SW480 (cell line): ENCODE data around the gene PI16.

Experiments used
- DNase-seq: peaks from one replicate; pipeline ENCODE4 v3.0.0-alpha.2; 2016; ENCODE audit warnings: low spot score

Gene PI16, protein sequence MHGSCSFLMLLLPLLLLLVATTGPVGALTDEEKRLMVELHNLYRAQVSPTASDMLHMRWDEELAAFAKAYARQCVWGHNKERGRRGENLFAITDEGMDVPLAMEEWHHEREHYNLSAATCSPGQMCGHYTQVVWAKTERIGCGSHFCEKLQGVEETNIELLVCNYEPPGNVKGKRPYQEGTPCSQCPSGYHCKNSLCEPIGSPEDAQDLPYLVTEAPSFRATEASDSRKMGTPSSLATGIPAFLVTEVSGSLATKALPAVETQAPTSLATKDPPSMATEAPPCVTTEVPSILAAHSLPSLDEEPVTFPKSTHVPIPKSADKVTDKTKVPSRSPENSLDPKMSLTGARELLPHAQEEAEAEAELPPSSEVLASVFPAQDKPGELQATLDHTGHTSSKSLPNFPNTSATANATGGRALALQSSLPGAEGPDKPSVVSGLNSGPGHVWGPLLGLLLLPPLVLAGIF

DNA sequence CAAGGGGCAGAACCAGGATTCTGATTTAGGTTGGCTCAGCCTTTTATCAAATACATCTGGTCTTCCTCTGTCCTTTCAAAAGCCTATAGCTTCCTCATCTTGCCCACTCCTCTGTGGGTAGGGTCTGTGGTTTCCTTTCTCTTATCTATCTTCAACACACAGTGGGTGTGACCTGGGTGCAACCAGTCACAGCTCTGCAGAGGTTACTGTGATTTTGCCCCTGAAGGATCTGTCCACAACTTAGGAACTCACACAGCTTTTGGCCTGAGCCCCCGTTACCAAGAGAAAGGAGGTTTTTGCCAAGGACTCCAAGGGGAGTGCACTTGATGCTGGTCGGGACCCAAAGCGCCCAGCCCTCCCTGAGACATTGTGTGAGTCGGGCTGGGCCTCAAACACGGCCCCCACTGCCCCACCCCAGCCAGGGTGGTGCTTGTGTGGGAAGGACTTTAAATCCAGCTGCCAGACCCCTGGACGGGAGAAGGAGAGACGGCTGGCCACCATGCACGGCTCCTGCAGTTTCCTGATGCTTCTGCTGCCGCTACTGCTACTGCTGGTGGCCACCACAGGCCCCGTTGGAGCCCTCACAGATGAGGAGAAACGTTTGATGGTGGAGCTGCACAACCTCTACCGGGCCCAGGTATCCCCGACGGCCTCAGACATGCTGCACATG, at the start of gene PI16:
Gene PI16 (plus strand): TSS at position 477 of the 670 bp plus-strand sequence. CDS start 23 bp downstream, at position 500.
- DNase-seq = no peak

DNA sequence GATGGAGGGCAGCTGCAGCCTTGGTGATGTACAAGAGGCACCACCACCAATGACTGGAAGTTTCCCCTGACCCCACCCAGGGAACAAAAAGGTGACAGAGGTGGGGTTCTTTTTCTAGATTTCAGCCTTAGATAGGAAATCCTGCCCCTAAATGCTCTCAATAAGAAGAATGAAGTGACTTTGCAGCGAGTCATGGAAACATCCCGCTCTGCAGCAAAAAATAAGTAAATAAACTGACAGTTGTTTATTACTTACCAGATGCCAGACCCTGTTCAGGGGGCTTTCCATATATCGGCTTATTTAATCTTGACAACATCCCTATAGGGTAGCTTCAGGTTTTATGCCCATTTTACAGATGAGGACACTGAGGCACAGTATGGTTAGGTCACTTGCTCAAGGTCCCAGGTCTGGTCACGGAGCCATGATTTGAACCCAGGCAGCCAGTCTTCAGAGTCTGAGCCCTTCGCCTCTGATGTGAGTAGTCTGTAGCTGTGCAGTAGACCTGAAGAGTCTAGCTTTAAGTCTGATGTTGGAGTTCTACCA, 49.6 kb upstream of the PI16 start:
- no peak for DNase-seq

DNA sequence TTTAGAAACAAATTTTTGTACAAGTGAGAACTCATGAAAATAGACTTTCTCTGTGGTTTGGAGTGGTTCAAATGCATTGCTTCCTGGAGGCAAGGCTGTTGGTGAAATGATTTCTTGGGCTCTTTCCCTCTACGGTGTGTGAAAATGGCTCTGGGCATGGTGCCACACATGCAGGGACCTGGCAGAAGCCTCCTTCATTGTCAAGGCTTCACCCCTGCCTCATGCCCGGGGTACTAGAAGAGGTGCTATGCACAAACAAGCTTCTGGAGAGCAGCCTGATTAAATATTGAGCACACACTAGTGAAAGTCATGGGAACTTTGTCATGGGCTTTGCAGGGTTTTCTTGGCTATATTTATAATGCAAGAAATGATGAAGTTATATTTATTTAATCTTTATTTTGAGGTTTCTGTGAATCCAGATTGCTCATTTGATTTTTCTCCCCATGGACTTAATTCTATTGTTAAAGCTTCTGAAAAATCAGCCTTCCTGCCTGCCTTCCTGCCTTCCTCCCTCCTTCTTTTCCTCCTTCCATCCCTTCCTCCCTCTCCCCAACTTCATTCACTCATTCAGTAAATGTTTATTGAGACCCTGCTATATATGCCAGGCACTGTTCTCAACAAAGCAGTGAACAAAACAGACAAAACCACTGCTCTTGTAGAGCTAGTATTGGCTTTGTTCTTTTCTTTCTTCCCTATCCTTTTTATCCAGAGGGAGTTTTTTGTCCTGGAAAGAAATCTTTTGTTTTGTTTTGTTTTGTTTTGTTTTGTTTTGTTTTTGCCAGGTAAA, 47.8 kb upstream of the PI16 start:
- DNase-seq = no peak

DNA sequence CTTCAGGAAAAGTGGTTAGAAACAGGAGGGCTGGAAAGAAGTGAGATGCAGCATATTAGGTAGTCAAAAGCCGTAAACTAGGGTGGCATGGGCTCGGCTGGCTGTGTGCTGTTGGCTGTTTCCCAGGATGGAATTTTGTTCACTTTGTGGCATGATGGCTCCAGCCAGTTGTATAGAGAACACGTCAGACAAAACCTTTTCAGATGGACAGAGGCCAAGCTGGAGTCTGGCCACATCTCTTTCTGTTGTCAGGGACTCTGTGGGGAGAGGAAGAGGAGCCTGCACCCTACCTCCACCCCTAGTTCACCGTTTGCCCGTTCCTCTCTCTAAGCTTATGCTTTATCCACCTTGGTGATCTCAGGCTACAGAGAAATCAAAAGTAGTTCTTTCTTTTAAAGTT, 46.8 kb upstream of the PI16 start:
- DNase-seq = no peak

DNA sequence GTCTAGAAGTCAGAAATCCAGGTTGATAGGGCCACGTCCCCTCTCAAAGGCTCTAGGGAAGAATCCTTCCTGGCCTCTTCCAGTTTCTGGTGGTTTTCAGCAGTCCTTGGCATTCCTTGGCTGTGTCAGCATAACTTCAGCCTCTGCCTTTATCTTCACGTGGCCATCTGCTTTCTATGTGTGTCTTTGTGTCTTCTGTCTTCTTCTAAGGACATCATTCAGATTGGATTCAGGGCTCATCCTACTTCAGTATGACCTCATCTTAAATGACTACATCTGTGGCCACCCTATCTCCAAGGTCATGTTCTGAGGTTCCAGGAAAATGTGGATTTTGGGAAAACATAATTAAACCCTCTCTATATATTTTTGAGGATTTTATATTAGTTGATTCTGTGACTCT, 45.8 kb upstream of the PI16 start:
- DNase-seq = no peak

DNA sequence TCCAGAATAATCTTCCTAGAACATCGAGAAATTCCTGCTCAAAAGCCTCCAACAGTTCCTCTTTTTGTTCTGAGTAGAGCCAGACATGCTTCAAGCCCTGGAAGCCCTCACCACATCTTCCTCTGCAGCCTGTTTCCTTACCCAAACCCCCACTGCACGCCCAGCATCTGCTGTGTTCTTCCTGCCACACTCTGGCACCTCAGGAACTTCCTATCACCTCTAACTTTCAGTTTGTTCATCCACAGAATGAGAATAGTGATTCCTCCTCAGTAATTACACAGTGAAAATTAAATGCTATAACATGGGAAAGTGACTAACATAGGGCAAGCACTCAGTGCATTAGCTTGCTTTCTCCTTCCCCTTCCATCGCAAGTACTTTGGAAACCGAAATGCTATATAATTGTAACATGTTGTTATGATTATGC, 42.5 kb upstream of the PI16 start:
- DNase-seq = no peak

DNA sequence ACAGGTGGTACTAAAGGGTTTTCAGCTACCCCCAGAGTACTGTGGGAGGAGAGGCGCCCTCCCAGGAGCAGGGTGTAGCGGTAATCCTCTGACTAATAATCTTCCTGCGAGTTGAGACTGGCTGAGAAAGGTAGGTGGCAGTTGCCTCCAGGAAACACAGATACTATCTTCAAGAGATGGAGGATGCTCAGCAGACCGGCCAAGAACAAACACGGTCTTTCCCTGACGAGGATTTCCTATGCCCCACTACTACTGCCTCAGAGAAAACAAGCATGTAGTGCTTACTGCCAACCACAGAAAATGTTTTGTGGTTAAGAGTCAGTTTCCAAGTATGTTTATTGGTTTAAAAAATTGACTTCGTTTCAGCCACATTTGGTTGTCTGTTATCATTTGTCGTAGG, 42.0 kb upstream of the PI16 start:
- peak; percentile 67 for DNase-seq

DNA sequence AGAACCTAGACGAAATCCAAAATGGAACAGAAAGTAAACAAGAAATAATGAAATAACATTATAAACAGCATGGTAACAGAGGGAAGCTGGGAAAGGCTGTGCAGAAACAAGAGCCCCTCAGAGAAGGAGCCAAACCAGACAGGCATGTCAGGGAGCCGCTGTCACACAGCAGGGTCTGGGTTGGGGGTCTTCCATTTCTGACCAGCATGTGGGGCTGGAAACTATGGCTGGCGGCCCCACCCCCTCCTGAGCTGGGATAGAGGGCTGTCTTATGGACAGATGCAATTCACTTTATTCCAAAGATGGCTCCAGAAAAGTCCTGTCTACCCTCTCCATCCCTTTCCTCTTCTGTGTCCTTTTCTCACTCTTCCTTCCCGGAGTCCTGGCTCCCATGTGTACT, 41.5 kb upstream of the PI16 start:
- DNase-seq = no peak

DNA sequence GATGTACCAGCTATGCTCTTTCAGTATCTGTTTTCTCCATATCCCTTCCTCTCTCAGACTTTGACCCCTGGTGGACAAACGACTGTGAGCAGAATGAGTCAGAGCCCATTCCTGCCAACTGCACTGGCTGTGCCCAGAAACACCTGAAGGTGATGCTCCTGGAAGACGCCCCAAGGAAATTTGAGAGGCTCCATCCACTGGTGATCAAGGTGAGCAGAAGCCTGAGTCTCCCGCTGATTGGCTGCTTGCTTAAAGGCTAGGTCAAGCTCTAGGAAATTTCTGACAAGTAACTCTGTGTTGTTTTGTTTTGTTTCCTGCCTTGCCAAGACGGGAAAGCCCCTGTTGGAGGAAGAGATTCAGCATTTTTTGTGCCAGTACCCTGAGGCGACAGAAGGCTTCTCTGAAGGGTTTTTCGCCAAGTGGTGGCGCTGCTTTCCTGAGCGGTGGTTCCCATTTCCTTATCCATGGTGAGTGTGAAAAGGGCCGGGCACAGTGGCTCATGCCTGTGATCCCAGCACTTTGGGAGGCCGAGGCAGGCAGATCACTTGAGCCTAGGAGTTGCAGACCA, 40.2 kb upstream of the PI16 start:
- peak; percentile 46 for DNase-seq

DNA sequence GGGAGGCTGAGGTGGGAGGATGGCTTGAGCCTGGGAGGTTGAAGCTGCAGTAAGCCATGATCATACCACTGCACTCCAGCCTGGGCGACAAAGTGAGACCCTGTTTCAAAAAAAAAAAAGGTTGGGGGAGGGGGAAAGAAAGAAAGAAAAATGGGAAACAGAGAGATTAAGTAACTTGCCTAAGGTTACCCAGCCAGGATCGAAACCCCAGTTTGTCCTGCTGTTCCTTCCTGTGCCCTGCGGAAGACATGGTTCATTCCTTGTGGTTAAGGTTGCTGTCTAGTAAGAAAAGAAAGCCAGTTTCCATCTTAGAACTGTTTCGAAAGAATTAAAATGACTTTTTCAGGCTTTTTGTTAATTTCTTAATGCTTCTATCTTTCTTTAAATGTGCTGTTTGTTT, 38.9 kb upstream of the PI16 start:
- no peak for DNase-seq

DNA sequence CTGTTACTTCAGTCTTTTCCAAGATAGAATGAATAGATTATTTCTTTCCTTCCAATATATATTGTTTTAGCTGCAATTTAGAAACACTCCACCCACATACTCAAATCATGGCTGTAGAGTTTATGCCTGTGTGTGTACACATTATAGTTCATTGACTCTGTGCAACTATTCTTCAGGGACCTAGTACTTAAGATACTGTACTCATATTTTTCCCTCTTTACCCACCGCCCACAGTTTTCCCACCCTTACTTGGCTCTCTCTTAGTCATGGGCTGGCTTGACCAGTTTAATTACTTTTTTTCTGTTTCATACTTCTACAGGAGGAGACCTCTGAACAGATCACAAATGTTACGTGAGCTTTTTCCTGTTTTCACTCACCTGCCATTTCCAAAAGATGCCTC, 38.4 kb upstream of the PI16 start:
- DNase-seq = no peak

DNA sequence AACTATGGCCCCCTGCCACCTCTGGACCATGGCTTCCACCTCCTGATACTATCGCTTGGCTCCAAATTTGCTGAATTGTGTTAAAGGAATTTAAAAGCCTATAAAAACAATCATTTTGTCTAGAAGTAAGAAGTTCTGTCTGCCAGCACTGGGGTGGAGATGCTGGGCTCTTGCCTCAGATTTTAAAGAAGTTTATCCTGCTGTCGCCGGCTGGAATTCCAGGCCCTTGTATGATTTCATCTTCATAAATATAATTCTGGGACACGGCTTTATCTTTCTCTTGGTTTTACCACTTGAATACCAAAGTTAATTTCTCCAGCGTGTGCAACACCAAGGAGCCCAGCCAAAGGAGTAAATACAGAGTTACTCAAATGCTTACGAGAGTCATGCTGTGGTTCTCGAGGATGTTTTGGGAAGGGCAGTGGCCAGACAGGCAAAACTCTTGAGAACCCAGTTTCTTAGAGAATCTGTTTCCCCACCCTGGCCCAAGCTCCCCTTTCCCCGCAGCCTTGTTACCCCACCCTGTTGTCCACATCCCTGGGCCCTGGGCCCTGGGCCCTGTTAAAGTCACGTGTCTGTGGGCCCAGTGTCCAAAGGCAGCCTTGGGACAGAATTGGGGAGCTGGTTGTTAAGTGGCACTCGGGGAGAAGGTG, 36.9 kb upstream of the PI16 start:
- DNase-seq = no peak

DNA sequence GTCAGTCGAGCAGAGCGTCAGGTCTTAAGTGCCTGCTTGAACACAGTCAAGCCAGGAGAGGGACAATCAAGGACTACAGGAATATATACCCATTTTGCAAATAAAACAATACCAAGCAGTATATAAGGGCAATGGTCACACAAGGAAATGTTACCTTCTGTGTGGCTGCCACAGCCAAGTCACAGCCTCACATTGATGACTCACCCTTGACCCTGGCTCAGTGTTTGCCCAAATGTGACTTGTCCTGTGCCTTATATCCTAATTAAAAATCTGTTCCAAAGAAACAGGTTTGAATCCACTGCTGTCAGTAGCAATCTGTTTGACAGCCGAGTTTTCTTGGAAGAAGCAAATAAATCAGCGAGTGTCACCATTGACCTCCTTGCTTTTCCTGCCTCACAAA, 34.5 kb upstream of the PI16 start:
- DNase-seq = no peak

DNA sequence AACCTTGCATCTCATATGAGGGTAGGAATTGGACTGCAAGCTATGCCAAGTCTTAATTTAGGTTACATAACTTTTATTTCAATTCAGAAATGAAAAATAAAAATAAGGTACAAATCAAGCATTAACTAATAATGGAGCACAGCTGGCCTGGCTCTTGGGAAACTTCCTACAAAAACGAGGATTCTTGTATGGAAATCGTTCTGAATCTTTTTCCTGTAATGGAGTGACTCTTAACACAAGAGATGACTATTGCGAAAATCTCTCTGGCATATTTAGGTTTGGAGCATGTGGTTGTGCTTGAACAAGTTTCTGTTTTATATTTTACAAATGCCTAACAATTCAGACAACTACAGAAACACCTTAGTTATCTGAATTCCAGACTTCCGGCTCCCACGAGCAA, 34.0 kb upstream of the PI16 start:
- no peak for DNase-seq

DNA sequence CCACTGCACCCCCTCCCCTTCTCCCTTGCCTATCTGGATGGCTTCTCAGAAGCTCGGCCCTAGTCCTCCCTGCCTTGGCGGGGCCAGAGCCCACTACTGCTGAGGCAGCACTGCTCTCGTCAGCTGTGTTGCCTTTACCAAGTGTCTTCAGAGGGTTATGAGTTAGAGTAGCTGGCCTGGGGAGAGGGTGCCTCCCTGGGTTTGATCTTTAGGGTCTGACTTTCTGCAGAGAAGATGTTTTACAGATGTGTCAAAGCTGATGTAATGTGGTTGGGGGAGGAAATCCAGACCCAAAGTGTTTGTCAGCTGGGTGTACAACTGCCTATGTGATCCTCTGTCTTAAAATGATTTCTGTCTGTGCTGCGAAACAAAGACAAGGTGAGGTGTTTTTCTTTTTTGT, 30.4 kb upstream of the PI16 start:
- no peak for DNase-seq

DNA sequence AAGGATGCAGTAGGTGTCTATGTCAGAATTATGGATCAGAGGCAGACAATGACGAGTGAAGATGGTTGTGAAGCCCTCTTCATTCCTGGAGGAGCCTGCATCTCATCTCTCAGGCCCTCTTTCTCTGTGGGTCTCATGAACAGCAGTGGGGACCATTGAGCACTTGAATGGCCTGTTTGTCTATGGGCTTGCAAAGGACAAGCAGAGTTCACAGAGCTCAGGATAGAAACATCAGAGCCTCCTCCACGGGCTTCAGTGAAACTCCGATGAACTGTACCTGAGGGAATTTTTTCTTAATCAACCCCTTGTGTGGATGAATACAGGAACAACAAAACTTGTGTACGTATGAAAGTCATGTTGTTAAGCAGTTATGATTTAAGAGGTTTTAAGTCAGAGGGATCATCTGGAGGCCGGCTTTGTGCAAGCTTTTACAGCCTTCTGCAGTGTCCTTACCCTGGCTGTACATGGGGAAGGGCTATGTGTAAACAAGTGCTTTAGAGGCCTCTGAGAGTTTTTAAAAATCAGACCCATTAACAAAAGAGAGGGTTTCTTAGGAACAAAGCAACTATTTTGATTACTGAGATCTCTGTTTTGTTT, 29.7 kb upstream of the PI16 start:
- no peak for DNase-seq

DNA sequence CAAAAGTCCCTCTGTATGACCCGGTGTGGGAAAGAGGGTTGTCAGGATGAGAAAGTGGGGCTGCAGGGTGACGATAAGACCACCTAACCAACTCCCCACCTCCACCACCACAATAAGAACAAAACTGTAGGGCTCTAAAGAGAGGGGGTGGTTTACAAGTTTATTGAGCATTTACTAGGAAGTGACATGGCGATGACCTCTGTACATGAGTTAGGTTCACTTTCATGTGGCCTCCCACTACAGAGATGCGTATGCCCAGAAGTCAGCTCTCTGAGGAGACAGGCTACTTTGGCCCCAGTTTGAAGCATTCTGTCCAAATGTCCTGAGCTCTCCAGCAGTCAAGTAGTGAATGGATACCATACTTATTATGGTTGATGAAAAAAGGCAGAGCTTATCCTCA, 28.7 kb upstream of the PI16 start:
- no peak for DNase-seq

DNA sequence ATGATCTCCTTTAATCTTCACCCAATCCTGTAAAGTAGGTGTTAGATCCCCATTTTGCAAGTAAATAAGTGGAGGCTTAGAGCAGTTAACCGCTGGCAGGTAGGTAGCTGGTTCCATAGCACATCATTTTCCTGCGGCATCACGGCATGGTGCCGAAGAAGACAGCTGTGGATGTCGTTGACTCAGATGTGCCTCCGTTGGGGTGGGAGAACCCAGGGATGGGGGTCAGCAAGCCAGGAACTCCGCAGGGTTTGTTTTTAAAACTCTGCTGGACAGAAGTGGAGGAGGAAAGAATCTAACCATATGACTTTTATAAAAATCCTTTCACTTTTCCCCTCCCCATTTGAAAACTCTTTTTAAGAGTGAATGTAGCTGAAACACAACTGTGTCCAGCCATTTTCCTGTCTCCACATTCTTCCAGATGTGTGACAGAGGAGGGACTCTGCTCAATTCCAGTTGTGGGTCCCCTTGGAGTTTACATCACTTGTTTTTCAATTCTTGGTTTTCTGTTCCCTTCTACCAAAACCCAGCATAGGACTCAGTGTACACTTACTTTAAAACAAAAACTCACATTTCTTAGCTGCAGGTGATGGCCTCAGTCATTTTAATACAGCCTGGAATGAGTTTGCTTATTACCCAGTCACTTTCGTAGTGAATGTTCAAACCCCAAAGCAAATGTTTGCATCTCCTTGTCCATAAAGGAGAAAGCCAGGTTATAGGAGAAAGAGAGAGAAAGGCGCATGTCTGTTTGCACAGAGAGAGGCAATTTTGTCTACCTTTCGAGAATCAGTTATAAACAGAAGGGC, 27.6 kb upstream of the PI16 start:
- DNase-seq = no peak

DNA sequence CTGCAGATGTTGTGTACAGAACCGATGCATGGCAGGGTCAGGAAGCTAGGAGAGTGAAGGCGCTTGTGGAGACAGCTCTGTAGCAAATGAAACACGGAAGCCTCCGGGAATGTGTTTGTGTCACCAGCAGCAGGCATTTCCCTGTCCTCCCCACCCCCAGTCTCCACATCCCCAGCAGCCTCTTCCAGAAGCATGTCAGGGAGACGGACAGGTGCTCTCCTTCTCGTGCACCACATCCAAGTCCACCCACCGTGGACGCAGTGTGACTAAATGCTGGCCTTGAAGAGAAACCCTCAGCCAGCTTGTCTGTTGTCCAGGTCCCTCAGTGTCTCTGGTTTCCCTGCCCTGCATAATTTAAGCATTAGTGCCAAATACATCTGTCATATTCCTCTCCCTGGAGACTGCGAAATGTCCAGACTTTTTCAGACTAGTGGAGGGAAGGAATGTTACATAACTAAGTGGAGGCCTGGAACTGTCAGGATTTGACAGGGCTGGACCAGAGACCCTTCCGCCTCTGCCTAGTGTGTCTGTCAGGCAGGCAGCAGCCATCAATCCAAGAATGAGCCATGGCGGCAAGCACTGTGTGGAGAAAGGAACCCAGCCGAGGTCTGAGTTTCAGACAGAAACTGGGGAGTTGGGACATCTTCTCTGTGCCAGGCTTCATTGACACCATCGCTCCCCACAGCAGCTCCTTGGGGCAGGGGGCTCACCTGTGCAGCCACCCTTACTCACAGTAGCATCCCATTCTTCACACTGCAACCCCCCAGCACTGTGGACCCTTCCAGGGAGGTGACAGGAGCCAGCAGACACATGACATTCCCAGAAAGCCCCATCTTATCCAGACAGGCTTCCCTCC, 26.6 kb upstream of the PI16 start:
- DNase-seq = no peak
